ENCODE measurements around the gene BDKRB1. TPM values are rescaled to one million over a fixed set of nuclear protein-coding genes. Genes with fewer than 3 reads are reported as not detected.

The BDKRB1 gene
- total RNA-seq, 1 experiment from 2014 or later = not detected

DNA sequence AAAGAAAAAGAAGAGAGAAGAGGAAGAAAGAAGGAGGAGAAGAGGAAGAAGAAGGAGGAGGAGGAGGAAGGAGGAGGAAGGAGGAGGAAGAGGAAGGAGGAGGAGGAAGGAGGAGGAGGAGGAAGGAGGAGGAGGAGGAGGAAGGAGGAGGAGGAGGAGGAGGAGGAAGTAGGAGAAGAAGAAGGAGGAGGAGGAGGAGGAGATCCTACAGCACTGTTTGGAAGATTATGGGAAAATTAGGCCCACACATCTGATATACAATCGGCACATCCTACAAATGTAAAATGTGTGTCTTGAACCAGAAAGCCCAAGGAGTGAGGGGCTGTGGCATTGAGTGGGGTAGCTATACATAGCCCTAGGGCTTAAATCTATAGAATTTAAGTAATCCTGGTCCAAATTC is 39.4 kb upstream of the BDKRB1 start:
- Histone ChIP-seq H2BK15ac (ENCODE audit: low read depth, low read length) (no peak overlapping the region), H3K14ac (ENCODE audit: insufficient read depth, low read length) (no peak overlapping the region), H4K5ac (ENCODE audit: insufficient read length, low read depth, low read length) (no peak overlapping the region), H3K27me3 (ENCODE audit: insufficient read depth, low read length) (no peaks in the 10 kb centered on the region), H3K4ac (ENCODE audit: low read depth, low read length) (no peak overlapping the region), H4K8ac (replicated peaks; ENCODE audit: insufficient read length, low read depth, low read length) (no peak overlapping the region), H3T11ph (ENCODE audit: low read length) (no peak overlapping the region), H3K56ac (ENCODE audit: insufficient read length, low read depth, low read length) (no peak overlapping the region), H3K4me2 (ENCODE audit: insufficient read depth, insufficient read length, low read length) (no peak overlapping the region), H3K9ac (ENCODE audit: extremely low read depth, insufficient read length, low read length) (no peak overlapping the region), H3K79me1 (ENCODE audit: insufficient read depth, low read depth, low read length, poor library complexity, severe bottlenecking) (no peaks in the 10 kb centered on the region), H2BK20ac (ENCODE audit: low read depth, low read length, poor library complexity, severe bottlenecking) (no peak overlapping the region), H2BK5ac (ENCODE audit: insufficient read length, low read length) (no peak overlapping the region), H4K20me1 (ENCODE audit: control insufficient read depth, insufficient read depth, insufficient read length) (no peaks in the 10 kb centered on the region), H3K18ac (ENCODE audit: insufficient read length, low read depth, low read length) (no peak overlapping the region), H2AFZ (ENCODE audit: low read length) (no peak overlapping the region), H3K4me1 (ENCODE audit: insufficient read depth, low read length) (no peaks in the 10 kb centered on the region), H2AK5ac (ENCODE audit: insufficient read length, low read length) (no peak overlapping the region), H3K79me2 (ENCODE audit: insufficient read depth, low read length) (no peaks in the 10 kb centered on the region), H2BK12ac (ENCODE audit: insufficient read length, low read depth, low read length) (no peak overlapping the region), H3K9me3 (ENCODE audit: control insufficient read depth, low read depth, low read length) (peaks cover 3% of the 10 kb centered on the region), H2BK120ac (ENCODE audit: low read depth, low read length, poor library complexity, severe bottlenecking) (no peak overlapping the region), H3K23me2 (ENCODE audit: insufficient read length, low read depth, low read length, poor library complexity, severe bottlenecking) (no peaks in the 10 kb centered on the region), H3K23ac (ENCODE audit: insufficient read length, low read depth, low read length) (no peak overlapping the region), H4K91ac (ENCODE audit: insufficient read length, low read depth, low read length) (no peak overlapping the region), H3K27ac (ENCODE audit: insufficient read length, low read depth, low read length) (no peak overlapping the region)
- no peak for DNase-seq
- Mint-ChIP-seq H3K4me3 (no peak overlapping the region), H3K9me3 (peaks cover 11 to 14% of the 10 kb centered on the region in 2 experiments), H3K36me3 (ENCODE audit: insufficient read depth in 1 of 3, low read depth in 3 of 3) (peaks cover 0 to 9% (median 2%) of the 10 kb centered on the region in 3 experiments; a peak in 4 of 7 replicates), H3K27me3 (ENCODE audit: low read depth) (peaks cover 9% of the 10 kb centered on the region), H3K27ac (no peak overlapping the region), H3K4me1 (peaks cover 0 to 2% of the 10 kb centered on the region in 2 experiments; a peak in 2 of 4 replicates)
- WGBS (ENCODE audit: extremely low coverage, insufficient read length, low lambda C conversion rate) = no CpG with 5 or more reads among the region's 1 CpG
- TF ChIP-seq, protein P1, sequence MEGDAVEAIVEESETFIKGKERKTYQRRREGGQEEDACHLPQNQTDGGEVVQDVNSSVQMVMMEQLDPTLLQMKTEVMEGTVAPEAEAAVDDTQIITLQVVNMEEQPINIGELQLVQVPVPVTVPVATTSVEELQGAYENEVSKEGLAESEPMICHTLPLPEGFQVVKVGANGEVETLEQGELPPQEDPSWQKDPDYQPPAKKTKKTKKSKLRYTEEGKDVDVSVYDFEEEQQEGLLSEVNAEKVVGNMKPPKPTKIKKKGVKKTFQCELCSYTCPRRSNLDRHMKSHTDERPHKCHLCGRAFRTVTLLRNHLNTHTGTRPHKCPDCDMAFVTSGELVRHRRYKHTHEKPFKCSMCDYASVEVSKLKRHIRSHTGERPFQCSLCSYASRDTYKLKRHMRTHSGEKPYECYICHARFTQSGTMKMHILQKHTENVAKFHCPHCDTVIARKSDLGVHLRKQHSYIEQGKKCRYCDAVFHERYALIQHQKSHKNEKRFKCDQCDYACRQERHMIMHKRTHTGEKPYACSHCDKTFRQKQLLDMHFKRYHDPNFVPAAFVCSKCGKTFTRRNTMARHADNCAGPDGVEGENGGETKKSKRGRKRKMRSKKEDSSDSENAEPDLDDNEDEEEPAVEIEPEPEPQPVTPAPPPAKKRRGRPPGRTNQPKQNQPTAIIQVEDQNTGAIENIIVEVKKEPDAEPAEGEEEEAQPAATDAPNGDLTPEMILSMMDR (conservative IDR thresholded peaks at IDR 0.05) = no peak

Measured in H9 (cell line).